GM20431 (cell line): Measurements from ENCODE around the gene NR2F2.
"Not testable (repeated sequence)": the region's sequence is repeated elsewhere in the genome, so short reads cannot be mapped to it uniquely, and the experiment has no call there.

Source experiments
- in situ Hi-C: fragments of 300-500 bp; cut with MseI, MboI; formaldehyde crosslinking; loops from one replicate; pipeline ENCODE4 v1.15.0; 2020; ENCODE audit warnings: low sequenced_read_pairs; ENCODE audit not compliant: unreplicated experiment

Gene NR2F2

GRCh38 chr15:96361309-96362010 is 31.0 kb downstream of the NR2F2 start:
- in situ Hi-C loops = loop anchor here (25.0 kb wide), 1 partner anchor 1099 kb away; no protein-coding TSS in a partner anchor

GRCh38 chr15:96362011-96362754 is 31.7 kb downstream of the NR2F2 start:
- in situ Hi-C loops = loop anchor here (25.0 kb wide), 1 partner anchor 1100 kb away; no protein-coding TSS in a partner anchor

GRCh38 chr15:96362755-96363651 is 32.5 kb downstream of the NR2F2 start:
- in situ Hi-C loops = loop anchor here (25.0 kb wide), 1 partner anchor 1101 kb away; no protein-coding TSS in a partner anchor

- in situ Hi-C loops = loop anchor here (25.0 kb wide), 1 partner anchor 1101 kb away; no protein-coding TSS in a partner anchor
These were observed 33.2 kb downstream of the NR2F2 start for GRCh38 chr15:96363707-96364106.

GRCh38 chr15:96365781-96366525 is 35.5 kb downstream of the NR2F2 start:
- in situ Hi-C loops = loop anchor here (25.0 kb wide), 1 partner anchor 1104 kb away; no protein-coding TSS in a partner anchor

- in situ Hi-C loops = loop anchor here (25.0 kb wide), 1 partner anchor 1104 kb away; no protein-coding TSS in a partner anchor
These were observed 36.0 kb downstream of the NR2F2 start for GRCh38 chr15:96366526-96366877.

- in situ Hi-C loops = loop anchor here (25.0 kb wide), 1 partner anchor 1105 kb away; no protein-coding TSS in a partner anchor
These were observed 37.1 kb downstream of the NR2F2 start for GRCh38 chr15:96367311-96368200.

GRCh38 chr15:96369351-96369750 is 38.9 kb downstream of the NR2F2 start:
- in situ Hi-C loops = loop anchor here (25.0 kb wide), 1 partner anchor 1107 kb away; no protein-coding TSS in a partner anchor

- in situ Hi-C loops = loop anchor here (25.0 kb wide), 1 partner anchor 1108 kb away; no protein-coding TSS in a partner anchor
These were observed 39.5 kb downstream of the NR2F2 start for GRCh38 chr15:96369825-96370621.

- in situ Hi-C loops = loop anchor here (25.0 kb wide), 1 partner anchor 1110 kb away; no protein-coding TSS in a partner anchor
These were observed 42.1 kb downstream of the NR2F2 start for GRCh38 chr15:96372554-96372953.

GRCh38 chr15:96374499-96374898 is 44.0 kb downstream of the NR2F2 start:
- in situ Hi-C loops = loop anchor here (25.0 kb wide), 1 partner anchor 1112 kb away; no protein-coding TSS in a partner anchor

GRCh38 chr15:96379592-96379991 is 49.1 kb downstream of the NR2F2 start:
- in situ Hi-C loops = not testable (repeated sequence)

- in situ Hi-C loops = no loop called here
These were observed 51.0 kb downstream of the NR2F2 start for GRCh38 chr15:96381463-96381862.

GRCh38 chr15:96385195-96385594 is 54.7 kb downstream of the NR2F2 start:
- in situ Hi-C loops = no loop called here

- in situ Hi-C loops = no loop called here
These were observed 58.2 kb downstream of the NR2F2 start for GRCh38 chr15:96388673-96389072.
